ENCODE results near the gene DCLRE1B. TPM values are rescaled to one million over a fixed set of nuclear protein-coding genes. Genes with fewer than 3 reads are reported as not detected.

Gene DCLRE1B
- total and polyA plus RNA-seq, 9 of the 15 experiments (the other 6 are each of a cell fraction or from before 2014, with no cell fraction given) = 10.6 to 28.8 (median 17.2) TPM

DNA sequence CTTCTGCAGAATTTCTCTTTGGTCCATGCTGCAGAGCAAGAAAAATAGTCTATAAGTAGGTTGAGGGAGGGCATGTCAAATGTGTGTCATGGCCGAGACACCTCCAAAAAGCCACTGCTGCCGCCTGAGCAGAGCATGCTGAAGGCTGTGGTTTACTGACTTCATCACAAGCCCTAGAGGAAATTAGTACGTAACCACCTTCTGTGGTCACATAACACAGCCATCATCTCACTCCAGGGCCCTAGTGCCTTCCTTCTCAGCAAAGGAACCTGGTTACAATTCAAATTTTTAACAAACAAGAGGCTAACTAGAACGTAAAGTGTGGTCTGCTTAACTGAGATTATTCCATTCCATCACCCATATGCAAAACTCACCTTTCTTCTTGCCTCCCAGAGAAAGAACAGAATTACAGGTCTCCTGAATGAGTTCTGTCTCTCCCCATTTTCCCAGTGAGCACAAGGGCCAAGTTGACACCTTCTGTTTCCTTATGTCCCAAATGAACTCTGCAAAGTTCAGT is 33.5 kb upstream of the DCLRE1B start, which contains the start of gene PTPN22 (continued):
- TF ChIP-seq, protein P1, sequence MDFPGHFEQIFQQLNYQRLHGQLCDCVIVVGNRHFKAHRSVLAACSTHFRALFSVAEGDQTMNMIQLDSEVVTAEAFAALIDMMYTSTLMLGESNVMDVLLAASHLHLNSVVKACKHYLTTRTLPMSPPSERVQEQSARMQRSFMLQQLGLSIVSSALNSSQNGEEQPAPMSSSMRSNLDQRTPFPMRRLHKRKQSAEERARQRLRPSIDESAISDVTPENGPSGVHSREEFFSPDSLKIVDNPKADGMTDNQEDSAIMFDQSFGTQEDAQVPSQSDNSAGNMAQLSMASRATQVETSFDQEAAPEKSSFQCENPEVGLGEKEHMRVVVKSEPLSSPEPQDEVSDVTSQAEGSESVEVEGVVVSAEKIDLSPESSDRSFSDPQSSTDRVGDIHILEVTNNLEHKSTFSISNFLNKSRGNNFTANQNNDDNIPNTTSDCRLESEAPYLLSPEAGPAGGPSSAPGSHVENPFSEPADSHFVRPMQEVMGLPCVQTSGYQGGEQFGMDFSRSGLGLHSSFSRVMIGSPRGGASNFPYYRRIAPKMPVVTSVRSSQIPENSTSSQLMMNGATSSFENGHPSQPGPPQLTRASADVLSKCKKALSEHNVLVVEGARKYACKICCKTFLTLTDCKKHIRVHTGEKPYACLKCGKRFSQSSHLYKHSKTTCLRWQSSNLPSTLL (IDR thresholded peaks at IDR 0.05) = no peak
- TF ChIP-seq ZNF263 (CRISPR knock-in tag; IDR thresholded peaks at IDR 0.05; ENCODE audit: borderline replicate concordance) = no peak
- 0 out of 2 replicates have a peak, but pooled peaks have one; percentile 11 for TF ChIP-seq ARID1B (IDR thresholded peaks at IDR 0.05)
- TF ChIP-seq HSF4 (CRISPR knock-in tag; IDR thresholded peaks at IDR 0.05; ENCODE audit: borderline replicate concordance) = no peak
- peak; percentile 83 for TF ChIP-seq ATF7 (IDR thresholded peaks at IDR 0.05)
- no peak for TF ChIP-seq HDAC1 (IDR thresholded peaks at IDR 0.05)
- TF ChIP-seq HIVEP1 (CRISPR knock-in tag; IDR thresholded peaks at IDR 0.05) = no peak
- peak; percentile 67 for TF ChIP-seq FOSL1 (tag; conservative IDR thresholded peaks at IDR 0.05)
- no peak for TF ChIP-seq SAFB2 (IDR thresholded peaks at IDR 0.05; ENCODE audit: borderline replicate concordance, low read depth, low read length, severe bottlenecking)
- TF ChIP-seq ZNF253 (CRISPR knock-in tag; conservative IDR thresholded peaks at IDR 0.05) = no peak
- TF ChIP-seq MAZ (CRISPR knock-in tag; conservative IDR thresholded peaks at IDR 0.05 in 1 of 2, IDR thresholded peaks at IDR 0.05 in 1 of 2) = peak; percentile 28 to 42; a peak in 2 of 4 replicates
- no peak for TF ChIP-seq PRMT5 (CRISPR knock-in tag; IDR thresholded peaks at IDR 0.05)
- TF ChIP-seq, protein P2, sequence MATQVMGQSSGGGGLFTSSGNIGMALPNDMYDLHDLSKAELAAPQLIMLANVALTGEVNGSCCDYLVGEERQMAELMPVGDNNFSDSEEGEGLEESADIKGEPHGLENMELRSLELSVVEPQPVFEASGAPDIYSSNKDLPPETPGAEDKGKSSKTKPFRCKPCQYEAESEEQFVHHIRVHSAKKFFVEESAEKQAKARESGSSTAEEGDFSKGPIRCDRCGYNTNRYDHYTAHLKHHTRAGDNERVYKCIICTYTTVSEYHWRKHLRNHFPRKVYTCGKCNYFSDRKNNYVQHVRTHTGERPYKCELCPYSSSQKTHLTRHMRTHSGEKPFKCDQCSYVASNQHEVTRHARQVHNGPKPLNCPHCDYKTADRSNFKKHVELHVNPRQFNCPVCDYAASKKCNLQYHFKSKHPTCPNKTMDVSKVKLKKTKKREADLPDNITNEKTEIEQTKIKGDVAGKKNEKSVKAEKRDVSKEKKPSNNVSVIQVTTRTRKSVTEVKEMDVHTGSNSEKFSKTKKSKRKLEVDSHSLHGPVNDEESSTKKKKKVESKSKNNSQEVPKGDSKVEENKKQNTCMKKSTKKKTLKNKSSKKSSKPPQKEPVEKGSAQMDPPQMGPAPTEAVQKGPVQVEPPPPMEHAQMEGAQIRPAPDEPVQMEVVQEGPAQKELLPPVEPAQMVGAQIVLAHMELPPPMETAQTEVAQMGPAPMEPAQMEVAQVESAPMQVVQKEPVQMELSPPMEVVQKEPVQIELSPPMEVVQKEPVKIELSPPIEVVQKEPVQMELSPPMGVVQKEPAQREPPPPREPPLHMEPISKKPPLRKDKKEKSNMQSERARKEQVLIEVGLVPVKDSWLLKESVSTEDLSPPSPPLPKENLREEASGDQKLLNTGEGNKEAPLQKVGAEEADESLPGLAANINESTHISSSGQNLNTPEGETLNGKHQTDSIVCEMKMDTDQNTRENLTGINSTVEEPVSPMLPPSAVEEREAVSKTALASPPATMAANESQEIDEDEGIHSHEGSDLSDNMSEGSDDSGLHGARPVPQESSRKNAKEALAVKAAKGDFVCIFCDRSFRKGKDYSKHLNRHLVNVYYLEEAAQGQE (IDR thresholded peaks at IDR 0.05; ENCODE audit: borderline replicate concordance) = no peak
- TF ChIP-seq, protein P2 (CRISPR knock-in tag; IDR thresholded peaks at IDR 0.05; ENCODE audit: low read depth) = no peak
- TF ChIP-seq, protein P3, sequence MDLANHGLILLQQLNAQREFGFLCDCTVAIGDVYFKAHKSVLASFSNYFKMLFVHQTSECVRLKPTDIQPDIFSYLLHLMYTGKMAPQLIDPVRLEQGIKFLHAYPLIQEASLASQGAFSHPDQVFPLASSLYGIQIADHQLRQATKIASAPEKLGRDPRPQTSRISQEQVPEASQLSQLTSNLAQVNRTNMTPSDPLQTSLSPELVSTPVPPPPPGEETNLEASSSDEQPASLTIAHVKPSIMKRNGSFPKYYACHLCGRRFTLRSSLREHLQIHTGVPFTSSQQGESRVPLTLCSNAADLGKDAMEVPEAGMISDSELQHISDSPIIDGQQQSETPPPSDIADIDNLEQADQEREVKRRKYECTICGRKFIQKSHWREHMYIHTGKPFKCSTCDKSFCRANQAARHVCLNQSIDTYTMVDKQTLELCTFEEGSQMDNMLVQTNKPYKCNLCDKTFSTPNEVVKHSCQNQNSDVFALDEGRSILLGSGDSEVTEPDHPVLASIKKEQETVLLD (IDR thresholded peaks at IDR 0.05) = no peak
- TF ChIP-seq RBM22 (IDR thresholded peaks at IDR 0.05; ENCODE audit: low read depth, low read length, poor library complexity, severe bottlenecking) = no peak
- TF ChIP-seq SRSF3 (IDR thresholded peaks at IDR 0.05; ENCODE audit: insufficient read depth, low read length) = no peak
- TF ChIP-seq ZFP36 (IDR thresholded peaks at IDR 0.05; ENCODE audit: low read depth, low read length, partially characterized antibody) = no peak

All from K562 (cell line).